NCI-H510A treated with DMSO at 0.1 percent for 48 hours (cell line): ENCODE measurements around the gene SMIM32.

Experiments
- DNase-seq: peaks from one replicate; lab custom pipeline; 2025; lab: John Stamatoyannopoulos, UW

Gene SMIM32

DNA sequence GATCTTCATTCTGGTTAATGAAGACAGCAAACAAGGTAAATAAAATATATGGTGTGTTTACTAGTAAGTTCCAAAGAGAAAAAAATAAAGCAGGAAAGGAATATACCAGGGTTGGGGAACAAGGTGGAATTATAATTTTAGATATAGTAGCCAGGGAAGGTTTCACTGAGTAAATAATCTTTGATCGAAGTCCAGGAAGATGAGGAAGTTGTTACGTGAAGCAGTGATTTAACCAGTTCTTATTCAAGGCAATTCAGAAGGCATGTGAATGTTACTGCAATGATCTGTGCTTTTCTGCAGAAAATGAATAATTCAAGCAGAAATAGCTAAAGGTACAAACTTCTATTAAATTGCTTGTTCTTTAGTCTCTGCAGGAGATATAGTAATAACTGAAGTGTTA, 6.2 kb downstream of the SMIM32 start:
- DNase-seq = no peak

DNA sequence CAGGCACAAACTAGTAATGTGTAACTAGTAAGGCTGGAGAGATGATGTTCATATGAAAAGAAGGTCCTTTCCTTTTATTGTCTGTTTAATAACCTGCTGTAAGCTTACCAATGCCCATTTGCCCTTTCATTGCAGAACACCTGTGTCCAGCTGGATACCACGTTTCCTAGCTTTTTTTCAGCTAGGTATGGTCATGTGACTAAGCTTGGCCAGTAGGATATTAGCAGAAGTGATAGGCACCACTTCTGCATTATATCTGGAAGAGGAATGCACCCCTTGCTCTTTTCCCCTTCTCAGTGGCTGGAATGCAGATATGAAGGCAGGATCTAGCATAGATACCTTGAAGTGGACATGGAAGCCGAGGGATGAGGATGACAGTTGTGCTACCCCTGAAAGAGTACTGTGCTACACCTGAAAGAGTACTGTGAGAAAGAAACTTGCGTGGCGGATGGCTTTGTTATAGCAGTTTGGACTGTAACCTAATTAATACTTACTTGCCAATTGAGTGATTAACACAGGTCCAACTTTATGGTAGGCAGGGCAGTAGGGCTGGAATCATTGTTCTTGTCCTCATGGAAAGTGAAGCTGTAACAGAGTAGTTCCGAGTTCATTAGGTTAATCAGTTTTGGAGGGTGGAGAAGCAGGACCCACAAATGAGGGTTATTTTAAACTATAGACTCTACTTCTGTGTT, 6.8 kb downstream of the SMIM32 start:
- no peak for DNase-seq

DNA sequence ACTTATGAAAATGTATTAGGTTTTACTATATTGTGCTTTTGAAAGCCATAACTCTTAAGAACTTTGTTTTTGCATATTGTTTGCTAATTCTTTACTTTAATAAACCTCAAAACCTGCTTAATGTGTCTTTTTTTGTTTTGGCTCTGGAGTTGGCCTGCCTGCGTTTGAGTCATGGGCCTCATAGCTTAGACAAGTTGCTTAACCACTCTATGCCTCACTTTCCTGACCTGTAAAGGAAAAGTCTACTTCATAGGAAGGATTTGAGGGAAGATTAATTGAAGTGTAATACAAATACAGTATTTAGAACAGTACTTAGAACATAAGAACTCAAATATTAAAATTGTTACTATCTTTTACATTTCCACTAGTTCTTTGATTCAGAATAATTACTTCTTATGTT, 10.3 kb downstream of the SMIM32 start:
- DNase-seq = no peak

DNA sequence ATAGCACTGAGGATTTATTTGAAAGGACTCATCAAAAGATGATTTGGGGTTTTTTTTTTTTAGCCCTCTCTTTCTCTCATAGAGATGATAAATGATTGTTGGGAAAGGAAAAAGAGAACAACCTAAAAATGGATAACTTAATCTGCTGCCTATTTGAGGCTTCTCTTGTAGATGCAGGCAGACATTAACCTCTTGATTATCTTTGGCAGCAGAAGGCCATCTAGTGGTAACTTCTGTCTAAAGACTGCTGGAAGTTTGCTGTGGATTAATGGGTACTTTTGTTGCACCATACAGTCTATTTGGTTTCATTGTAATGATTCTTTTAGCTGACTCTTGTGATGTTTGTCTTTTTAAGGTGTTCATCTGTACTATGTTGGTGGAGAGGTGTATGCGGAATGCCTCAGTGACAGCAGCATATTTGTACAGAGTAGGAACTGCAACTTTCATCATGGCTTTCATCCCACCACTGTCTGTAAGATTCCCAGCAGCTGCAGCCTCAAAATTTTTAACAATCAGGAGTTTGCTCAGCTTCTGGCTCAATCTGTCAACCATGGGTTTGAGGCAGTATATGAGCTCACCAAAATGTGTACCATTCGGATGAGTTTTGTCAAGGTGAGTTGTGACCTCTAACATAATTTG, 18.8 kb downstream of the SMIM32 start:
- peak; percentile 42 for DNase-seq

DNA sequence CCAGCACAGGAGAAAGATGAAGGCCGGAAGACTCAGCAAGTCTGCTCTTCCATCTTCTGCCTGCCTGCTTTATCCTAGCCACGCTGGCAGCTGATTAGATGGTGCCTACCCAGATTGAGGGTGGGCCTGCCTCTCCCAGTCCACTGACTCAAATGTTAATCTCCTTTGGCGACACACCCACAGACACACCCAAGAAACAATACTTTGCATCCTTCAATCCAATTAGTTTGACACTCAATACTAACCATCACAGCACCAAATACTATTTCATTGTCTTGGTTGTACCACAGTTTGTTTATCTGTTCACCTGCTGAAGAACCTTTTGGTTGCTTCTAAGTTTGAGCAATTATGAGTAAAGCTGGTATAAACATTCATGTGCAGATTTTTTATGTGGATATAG, 23.7 kb downstream of the SMIM32 start:
- DNase-seq = no peak

DNA sequence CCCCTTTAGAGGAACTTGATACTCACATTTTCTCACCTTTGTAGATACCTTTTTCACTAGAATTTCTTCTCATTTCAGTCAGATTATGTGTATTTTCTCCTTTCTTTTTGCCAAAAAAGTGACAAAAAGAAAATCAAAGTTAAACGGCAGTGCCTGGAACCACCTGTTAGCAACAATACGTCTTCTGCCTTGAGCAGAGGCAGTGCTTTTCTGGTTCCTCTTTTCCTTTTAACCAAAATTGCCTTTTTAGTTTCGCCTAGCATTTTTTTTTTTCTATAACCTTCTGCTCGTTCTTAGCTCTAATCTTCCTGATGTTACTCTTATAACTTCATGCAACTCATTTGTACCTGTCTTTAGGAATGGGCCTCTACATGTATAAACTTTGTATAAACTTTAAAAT, 26.1 kb downstream of the SMIM32 start:
- DNase-seq = no peak

DNA sequence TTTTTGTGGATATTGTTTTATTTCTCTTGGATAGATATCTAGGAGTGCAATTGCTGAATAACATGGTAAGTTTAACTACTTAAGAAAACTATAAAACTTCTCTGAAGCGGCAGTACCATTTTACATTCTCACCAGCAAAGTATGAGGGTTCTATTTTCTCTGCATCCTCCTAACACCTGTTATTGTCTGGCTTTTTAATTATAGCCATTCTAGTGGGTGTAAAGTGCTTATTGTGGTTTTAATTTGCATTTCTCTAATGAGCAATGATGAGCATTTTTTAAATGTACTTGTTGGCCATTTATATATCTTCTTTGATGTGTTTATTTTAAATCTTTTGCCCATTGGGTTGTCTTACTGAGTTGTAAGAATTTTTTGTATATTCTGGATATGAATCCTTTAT, 28.7 kb downstream of the SMIM32 start:
- no peak for DNase-seq

DNA sequence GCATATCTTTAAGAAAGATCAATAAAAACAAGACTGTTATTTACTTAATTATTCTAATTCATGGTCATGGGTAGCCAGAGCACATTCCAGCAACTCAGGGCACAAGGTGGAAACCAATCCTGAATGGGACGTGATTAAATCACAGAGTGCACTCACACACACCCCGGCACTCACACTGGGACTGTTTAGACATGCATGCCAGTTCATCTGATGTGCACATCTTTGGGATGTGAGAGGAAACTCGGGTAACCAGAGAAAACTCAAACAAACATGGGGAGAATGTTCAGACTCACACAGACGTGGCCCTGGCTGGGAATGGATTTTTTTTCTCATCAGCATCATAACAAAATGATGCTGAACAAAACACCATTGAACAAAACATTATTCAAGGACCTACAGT, 31.0 kb downstream of the SMIM32 start:
- no peak for DNase-seq

DNA sequence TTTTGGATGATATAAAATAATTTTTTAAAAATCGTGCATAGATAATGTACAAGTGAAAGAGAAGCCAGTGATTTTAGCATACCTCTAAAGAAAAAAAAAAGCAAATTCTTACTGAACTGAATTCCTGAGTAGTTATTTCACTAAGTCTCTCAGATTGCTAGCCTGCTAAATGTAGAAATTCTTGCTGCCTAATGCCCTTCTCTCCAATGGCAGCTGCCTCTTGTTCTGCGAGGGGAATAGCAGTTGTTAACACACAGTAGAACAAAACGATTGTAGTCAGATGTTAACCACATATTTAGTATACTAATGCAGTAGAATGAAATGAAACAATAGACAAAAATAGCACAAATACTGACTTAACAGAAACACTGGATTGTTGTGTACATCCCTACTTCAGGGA, 33.5 kb downstream of the SMIM32 start:
- no peak for DNase-seq

DNA sequence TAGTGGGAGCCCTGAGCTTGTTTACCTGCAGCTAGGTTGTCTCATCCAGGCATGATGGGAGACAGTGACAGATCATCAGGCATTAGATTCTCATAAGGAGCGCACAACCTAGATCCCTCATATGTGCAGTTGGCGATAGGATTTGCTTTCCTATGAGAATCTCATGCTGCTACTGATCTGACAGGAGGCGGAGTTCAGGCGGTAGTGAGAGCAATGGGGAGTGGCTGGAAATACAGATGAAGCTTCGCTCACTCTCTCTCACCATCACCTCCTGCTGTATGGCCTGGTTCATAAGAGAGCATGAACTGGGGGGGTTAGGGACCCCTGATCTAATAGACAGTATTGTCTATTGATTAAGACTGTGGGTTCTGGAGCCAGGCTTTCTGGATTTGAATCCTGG, 35.4 kb downstream of the SMIM32 start:
- DNase-seq = no peak

DNA sequence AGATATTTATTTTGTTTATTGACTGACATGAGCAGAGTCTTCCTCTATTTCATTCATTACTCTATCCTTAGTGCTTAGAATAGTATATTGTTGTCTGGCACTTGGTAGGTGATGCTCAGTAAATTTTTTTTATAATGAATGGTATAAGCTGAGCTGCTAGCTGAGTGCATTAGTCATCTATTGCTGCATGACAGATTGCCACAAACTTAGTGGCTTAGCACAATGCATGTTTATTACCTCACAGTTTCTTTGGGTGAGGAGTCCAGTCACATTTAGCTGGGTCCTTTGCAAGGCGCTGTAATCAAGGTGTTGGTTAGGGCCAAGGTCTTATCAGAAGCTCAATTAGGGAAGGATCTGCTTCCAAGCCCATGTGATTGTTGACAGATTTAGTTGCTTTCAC, 37.2 kb downstream of the SMIM32 start:
- DNase-seq = no peak

DNA sequence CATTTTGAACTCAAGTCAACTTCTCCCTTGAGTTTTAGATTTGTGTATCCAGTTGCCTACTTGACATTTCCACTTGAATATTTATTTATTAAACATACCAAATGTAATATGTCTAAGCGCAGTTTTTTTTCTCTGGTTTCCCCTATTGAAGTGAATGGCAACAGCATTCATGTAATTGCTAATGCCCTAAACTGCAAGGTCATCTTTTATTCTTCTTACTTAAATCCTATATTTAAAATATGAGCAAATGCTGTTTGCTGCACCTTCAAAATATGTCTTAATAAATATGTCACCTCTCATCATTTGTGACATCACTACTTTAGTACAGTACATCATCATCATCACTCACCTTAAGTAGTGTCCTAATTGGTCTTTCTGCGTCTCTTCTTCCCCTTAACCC, 37.9 kb downstream of the SMIM32 start:
- DNase-seq = no peak

DNA sequence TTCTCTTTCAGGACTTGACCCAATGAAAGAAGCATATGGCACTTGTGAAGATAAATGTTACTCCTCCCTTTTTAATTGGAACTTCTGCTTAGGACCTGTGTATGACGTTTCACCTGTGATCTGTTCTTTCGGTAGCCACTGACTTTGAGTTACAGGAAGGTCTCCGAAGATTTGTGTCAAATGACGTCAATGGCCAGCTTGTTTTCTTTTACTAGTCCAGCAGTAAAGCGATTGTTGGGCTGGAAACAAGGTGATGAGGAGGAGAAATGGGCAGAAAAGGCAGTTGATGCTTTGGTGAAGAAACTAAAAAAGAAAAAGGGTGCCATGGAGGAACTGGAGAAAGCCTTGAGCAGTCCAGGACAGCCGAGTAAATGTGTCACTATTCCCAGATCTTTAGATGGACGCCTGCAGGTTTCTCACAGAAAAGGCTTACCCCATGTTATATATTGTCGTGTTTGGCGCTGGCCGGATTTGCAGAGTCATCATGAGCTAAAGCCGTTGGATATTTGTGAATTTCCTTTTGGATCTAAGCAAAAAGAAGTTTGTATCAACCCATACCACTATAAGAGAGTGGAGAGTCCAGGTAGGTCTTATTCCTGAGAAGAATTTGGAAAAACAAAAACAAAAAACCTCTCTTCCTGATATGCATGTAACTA, 39.3 kb downstream of the SMIM32 start:
- DNase-seq = no peak

DNA sequence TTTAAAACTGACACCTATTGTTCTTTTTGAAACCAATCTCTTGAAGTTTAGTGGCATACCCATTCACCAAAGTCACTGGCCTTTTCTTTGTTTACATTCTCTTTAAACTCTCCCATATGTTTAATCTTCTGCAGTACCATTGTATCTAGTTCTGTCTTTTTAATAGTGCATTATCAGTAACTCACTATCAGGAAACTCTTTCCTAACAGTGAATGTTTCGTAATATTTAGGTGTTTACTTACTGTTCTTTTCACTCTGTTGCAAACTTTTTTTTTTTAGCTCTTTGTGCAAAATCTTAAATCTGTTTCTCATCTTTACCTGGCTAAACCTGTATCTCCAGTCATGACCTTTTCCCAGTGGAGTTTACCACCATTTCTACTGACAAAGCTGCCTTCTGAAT, 43.1 kb downstream of the SMIM32 start:
- DNase-seq = no peak

DNA sequence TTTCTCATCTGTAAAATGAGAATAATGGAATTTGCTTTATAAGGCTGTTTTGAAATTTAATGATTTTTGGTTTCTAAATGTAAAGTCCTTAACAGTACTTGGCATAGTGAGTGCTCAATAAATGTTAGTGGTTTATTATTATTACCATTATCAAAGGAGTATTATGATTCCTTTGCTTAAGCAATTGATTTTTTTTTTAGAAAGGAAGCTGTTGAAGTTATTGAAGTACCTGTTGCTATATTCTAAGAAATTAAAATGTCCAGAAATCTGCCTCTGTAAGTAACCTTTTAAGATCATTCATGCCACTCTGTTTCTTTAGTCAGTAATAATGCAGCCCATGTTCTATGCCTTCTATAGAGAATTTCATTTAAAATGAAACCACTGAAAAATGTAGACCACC, 45.3 kb downstream of the SMIM32 start:
- no peak for DNase-seq

DNA sequence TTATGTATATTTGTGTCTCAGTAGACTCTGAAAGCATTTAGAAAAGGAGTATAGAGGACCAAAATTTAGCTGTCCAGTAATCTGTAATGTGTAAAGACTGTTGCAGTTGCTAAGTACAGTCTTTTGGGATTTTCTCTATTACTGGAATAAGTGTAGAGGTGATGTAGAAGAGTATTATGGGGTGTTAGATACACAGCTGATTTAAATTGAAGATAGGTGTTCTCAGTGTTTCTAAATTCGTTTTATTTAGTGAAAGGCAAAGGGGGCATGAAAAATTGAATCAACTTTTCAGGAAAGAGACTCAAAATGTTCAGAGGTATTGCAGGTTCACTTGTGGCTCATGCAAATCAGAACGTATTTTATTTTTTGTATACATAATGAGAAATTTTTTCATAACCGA, 46.8 kb downstream of the SMIM32 start:
- no peak for DNase-seq

DNA sequence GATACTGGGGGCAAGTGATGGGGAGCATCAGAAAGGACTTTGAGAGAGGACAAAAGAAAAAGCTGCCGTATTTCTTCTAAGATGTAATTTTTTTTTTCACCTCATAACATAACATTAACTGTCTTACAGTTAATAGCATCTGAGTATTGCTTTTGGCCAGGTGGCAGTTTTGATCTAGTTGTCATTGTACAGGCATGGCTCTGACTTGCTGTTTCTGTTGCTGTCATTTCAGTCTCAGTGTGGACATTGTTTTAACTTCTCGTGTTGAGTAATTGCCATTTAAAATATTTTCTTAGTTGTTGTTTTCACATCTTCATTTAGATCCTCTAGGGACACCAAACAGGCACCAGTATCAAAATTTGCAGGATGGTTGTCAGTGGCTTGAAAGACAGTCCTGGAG, 47.9 kb downstream of the SMIM32 start:
- no peak for DNase-seq

DNA sequence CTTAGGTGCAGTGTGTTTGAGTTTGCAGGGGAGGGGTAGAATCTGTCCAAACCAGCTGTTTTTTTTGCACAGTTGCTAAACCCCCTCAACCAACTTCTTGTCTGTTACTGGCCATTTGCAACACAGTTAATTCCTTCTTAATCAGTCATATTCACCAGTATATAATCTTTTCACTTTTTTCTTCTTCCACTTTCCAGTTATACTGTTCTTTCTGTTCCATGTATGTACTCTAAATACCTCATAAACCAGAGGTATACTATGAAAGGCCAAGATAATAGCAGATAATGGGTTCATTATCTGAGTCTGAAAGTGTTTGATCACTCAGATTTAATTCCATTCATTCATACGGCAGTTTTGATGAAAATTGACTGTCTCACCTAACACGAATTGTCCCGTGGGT, 49.2 kb downstream of the SMIM32 start:
- no peak for DNase-seq

DNA sequence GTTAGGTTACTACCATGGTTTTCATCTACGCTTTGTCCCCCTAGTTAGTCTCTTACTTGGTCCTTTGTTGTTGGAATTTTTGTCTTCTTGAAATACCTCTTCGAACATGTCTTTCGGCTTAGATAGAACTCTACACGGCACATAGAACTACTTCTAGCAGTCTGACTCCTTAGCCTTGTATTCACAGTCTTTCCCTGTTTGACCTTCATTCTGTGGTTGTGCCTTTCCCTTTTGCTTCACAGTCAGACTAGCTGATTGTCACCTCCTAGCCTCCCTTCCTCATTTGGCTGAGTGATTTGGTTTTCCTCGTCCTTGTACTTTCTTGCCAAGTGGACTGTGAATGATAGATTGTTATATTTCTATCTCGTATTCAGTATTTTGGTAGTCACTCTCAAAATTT, 49.6 kb downstream of the SMIM32 start:
- no peak for DNase-seq

DNA sequence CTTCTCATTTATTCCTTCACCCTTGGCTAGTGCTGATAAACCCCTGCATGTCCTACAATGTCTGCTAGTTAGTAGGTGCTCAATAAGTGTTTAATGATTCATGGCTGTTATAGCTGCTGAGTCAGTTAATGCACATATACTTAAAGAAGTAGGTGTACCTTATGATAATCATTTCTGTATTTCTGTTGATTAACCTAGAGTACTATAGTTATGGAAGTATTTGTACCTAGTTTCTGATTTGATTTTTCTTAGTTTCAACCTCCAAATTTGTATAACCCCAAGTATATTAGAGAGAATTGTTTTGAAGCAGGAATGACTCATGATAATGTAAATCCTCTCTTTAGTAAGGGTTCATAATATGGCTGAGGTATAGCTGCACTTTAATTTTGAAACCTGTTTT, 51.4 kb downstream of the SMIM32 start:
- no peak for DNase-seq
